Esophagus muscularis mucosa (tissue), 3 donors: Measurements from ENCODE around the gene PIK3CD.
A peak's percentile ranks its signal among the peaks of the same experiment; 100 is the strongest.

Experiments
- POLR2AphosphoS5 ChIP-seq, 2 donors: sonication (generic); formaldehyde crosslinking; IDR thresholded peaks; one replicate each; pipeline ENCODE4 v1.6.1; 2017; ENCODE audit warnings: antibody characterized with exemption in 2 of 2
- TF ChIP-seq, protein P1 (sequence below), 3 experiments: fragments of 200-600 bp in 2 of 3; fragments of 450-650 bp in 1 of 3; sonication (generic) in 2 of 3; IDR thresholded peaks; one replicate each; pipeline ENCODE4 v1.5.1; 2017 to 2019; ENCODE audit warnings: antibody characterized with exemption in 3 of 3, mild to moderate bottlenecking in 2 of 3, moderate library complexity in 1 of 3

DNA sequence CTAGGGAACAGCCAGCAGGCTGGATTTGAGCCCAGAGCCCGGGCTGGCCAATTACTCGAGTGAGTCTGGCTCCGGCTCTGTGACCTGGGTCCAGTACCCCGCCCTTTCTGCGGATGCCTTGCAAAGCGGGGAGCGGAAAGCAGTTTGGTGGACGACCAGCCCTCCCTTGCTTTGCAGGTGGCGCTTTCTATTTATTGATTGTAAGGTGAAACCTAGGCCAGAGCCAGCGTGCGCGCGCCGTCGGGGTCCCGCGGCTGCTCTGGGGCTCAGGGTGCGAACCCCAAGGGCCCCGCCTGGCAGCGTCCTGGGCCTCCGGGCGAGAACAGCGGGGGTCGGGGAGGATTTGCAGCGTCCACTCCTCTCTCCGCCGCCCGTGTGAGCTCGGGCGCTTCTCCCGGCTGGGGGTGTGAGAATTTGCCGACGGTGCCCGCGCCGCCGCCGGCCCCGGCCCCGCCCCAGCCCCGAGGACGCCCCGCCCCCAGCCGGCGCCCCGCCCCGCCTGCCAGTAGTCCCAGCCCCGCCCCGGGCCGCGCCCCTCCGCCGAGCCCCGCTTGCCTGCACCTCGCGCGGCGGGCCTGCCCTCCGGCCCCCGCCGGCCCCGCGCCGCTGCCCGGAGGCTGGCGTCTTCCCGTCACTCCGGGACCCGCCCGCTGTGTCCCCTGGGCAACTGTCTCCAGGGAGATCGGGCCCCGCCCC is 37.6 kb downstream of the PIK3CD start:
- TF ChIP-seq, protein P1, sequence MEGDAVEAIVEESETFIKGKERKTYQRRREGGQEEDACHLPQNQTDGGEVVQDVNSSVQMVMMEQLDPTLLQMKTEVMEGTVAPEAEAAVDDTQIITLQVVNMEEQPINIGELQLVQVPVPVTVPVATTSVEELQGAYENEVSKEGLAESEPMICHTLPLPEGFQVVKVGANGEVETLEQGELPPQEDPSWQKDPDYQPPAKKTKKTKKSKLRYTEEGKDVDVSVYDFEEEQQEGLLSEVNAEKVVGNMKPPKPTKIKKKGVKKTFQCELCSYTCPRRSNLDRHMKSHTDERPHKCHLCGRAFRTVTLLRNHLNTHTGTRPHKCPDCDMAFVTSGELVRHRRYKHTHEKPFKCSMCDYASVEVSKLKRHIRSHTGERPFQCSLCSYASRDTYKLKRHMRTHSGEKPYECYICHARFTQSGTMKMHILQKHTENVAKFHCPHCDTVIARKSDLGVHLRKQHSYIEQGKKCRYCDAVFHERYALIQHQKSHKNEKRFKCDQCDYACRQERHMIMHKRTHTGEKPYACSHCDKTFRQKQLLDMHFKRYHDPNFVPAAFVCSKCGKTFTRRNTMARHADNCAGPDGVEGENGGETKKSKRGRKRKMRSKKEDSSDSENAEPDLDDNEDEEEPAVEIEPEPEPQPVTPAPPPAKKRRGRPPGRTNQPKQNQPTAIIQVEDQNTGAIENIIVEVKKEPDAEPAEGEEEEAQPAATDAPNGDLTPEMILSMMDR (IDR thresholded peaks at IDR 0.05): no peak
- peak; percentile 18 to 22 for TF ChIP-seq POLR2AphosphoS5 (IDR thresholded peaks at IDR 0.05)
